ENCODE data around the gene CCS.
"Not testable (repeated sequence)": the region's sequence is repeated elsewhere in the genome, so short reads cannot be mapped to it uniquely, and the experiment has no call there.

Gene CCS, protein sequence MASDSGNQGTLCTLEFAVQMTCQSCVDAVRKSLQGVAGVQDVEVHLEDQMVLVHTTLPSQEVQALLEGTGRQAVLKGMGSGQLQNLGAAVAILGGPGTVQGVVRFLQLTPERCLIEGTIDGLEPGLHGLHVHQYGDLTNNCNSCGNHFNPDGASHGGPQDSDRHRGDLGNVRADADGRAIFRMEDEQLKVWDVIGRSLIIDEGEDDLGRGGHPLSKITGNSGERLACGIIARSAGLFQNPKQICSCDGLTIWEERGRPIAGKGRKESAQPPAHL

DNA sequence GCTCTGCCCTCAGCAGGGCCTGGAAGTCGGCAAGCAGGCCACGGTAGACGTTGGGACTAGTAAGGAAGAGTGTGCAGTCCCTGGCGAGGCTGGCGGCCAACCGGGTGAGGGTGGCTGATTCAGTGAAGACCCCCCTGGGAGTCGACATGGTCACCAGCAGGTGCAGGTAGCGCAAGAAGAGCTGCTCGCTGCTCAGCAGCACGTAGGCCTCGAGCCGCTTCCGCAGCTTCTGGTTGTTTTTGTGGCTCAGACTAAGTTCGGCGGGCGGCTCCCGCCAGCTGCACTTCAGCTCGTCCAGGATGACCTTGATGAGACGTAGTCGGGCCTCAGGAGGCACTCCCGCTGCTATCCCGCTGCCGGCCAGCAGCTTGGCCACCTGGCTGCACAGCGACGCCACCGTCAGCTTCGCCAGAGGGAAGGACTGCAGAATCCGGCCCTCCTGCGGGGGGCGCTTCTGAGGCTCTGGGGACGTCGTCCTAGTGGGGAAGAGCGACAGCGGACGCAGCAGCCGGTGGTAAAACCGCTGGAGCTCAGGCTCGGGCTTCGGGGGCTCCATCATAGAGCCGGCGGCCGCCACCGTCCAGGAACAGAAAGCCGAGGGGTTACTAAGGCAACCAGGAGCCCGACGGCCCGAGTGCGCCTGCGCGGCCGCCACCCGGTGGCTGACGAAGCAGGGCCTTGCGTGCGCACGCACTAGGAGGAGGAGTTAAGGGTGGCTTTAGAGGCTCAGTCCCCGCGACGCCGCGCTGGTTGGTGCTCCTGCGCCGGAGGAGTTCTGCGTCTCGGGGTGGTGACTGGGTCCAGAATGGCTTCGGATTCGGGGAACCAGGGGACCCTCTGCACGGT lies at the start of gene CCS, which contains the start of gene CCDC87:
Gene CCS (plus strand): TSS at position 729 of the 846 bp plus-strand sequence. CDS start 77 bp downstream, at position 806.
Gene CCDC87 (minus strand): TSS at position 607 of the 846 bp plus-strand sequence. CDS start 48 bp downstream, at position 559.
- peak; percentile 86 to 94 for DNase-seq

DNA sequence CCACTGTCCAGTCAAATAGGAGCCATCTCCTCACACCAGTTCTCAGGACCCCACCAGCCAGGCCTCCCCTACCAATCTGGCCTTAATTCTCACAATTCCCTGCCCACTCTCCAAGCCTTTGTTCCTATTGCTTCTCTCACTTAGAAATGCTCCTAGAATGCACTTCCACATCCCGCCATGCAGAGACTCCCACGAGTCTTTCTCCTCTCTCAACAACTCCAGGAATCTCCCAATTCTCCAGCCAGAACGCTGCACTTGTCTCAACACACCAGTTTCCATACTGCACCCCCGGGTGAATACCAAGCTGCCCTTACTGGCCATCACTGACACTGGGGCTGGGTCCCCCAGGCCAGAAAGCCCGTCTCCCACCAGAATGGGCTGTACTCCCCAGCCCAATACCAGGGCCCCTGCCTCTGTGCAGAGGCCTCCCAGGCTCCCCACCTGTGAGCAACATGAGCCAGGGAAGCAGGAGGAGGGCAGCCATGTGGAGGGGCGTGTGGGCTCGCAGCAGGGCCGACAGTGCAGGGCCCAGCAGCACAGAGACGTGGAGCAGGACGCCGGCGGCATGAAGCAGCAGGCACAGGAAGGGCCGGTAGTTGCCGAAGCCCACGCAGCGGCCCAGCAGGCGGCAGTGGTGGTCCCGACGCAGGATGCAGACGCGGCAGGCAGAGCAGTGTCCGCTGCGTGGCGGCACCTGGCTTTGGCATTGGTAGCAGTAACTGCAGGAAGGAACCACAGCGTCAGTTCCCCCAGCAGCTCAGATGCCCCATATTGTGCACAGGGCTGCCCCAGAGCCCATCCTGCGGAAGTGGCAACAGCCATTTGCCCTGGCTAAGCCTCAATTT lies 49.5 kb upstream of the CCS start:
- DNase-seq: no peak

DNA sequence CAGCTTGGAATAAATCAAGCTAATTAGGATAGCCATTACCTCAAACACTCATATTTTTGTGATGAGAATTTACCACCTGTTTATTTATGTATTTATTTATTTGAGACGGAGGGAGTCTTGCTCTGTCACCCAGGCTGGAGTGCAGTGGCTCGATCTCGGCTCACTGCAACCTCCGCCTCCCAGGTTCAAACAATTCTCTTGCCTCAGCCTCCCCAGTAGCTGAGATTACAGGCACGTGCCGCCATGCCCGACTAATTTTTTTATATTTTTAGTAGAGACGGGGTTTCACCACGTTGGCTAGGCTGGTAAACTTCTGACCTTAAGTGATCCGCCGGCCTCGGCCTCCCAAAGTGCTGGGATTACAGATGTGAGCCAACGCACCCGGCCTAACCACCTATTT lies 48.0 kb upstream of the CCS start:
- DNase-seq: not testable (repeated sequence)

DNA sequence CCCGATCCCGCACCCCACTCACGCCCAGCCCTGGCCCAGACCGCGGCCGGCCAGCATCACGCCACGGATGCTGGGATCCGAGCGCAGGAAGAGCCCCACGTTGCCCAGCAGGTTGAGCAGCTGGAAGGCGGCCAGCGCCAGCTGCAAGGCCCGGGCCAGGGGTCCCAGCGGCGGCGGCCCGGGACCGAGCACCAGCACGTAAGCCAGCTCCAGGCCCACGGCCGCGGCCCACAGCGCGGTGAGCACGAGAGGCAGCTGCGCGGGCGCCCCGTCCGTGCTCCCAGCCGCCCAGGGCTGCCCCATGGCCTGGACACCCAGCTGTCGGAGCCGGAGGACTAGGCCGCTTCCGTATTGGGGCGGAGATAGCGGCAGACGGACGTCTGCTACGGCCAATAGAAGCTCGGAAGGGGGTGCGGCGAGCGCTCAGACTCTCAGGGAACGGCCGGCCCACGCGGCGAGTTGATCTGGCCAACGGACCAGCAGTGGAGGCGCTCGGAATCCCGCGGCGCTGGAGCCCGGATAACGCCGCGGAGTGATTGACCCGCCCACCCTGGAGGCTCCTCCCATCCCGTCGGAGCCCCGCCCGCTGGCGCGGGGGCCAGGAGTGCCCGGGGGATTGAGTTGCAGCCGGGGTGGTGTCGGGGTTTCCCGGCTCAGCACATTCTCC lies 47.2 kb upstream of the CCS start, which contains the start of gene ZDHHC24:
Gene ZDHHC24 (minus strand): TSS at position 348 of the 667 bp plus-strand sequence. CDS start 45 bp downstream, at position 303.
- DNase-seq: peak; percentile 89 to 91

DNA sequence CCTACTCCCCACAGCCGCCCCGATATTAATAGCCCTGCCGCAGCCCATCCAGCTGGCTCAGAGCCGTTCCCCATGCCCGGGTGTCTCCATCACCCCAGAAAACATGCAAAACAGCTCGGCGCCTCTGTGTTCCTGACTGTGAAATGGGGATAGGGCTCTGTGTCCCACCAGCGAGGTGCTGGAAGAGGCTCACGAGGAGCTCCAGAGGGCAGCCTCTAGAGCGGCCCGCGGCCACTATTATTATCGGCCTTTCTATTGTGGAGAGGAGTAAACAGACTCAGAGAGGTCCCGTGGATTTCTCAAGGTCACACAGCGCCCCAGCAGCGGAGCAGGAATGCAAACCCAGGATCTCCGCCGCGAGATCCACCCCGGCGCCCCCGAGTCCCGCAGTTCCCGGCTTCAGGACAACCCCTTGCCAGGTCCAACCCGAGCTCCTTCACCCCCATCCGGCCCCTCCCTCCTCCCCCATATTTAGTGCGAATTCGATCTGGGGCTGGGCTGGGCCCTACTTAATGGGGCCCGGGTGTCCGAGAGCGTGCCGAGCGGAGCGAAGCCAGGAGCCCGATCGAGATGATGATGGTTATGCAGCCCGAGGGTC lies 46.5 kb upstream of the CCS start, which contains the start of gene ACTN3:
Gene ACTN3 (plus strand): TSS at position 536 of the 598 bp plus-strand sequence. CDS start 35 bp downstream, at position 571.
- no peak for DNase-seq

DNA sequence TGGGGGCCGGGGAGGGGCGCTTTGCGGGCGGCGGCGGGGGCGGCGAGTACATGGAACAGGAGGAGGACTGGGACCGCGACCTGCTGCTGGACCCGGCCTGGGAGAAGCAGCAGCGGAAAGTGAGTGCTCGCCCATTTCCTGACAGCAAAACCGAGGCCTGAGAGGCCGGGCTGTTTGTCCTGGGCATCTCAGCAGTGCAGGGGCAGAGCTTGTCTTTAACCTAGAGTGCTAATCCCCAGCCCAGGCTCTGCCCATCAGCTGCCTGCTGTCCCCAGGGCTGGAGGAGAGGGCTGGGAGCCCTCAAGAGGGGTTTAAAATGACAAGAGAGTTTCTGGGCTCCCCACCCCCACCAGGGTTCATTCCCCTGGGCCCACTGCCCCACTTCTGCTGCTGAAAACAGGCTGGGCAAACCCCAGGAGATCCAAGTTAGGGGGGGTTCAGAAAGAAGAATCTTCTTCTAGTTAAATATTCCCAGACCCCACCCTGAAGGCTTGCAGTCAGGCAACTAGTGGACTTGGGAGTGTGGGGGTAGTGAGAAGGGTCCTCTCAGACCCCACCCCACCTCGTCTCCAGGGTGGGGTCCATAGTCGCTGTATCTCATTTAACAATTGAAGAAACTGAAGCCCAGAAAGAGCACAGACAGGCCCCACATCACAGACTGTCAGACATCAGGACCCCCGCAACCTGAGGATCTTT lies 45.9 kb upstream of the CCS start:
- no peak for DNase-seq

DNA sequence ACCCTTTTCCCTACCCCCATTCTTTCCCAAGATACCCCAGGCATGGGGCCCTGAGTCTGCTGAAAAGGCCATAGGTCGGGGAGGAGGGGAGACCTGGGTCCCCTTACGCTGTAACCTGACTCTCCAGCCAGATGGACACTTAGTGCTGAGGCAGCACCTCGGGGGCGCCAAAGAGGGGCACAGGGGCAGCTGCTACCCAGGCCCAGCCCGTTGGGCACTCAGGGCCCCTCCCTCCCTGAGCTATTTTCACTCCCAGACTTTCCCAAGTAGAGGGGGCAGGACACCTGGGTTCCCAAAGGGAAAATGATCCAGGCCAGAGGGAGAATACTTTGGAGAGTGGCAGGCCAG lies 45.3 kb upstream of the CCS start:
- DNase-seq: no peak

DNA sequence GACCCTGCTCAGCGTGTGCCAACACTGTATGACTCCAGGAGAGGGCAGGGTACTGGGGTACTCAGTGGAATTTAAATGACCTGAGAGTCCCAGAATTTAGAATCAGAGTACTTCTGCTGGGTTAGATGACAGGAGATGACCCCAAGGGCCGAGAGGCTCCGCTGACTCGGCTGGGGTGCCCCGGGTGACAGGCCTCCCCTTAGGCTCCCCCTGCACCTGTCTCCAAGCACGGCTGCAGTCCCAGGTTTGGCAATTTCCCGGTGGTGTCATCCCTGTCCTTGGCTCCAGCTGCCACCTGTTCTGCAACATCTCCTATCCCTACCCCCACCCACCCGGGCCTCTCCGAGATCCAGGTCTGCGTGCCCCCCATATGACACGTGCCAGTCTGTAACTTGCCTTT lies 44.9 kb upstream of the CCS start:
- no peak for DNase-seq

DNA sequence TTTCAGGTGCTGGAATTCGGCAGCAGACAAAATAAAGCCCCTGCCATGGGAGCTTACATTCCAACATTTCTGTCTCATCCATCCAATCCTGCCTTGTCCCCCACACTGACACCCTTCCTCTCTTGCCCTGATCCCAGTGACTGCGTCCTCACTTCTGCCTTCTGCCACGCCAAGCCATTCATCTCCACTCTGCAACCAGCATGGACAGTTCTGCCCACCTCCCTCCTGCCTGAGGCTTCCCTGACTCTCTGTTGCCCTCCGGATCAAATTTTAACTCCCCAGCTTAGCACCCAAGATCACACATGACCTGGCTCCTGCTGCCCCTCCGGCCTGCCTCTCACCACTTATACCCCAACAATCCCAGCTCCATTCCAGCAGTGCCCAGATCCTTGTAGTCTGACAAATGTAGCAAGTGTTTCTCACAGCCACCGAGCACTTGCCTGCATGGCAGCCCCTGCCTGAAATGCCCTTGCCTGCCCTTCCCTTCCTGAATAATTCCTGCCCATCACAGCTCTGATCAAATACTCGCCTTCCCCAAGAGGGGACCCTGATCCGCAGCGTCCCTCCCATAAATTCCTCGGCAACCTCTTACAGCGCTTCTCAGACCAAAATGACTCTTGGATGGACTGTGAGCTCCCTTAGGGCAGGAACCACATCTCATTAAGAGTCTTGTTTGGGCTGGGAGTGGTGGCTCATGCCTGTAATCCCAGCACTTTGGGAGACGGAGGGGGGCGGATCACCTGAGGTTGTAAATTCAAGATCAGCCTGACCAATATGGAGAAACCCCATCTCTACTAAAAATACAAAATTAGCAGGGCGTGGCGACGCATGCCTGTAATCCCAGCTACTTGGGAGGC lies 44.0 kb upstream of the CCS start:
- DNase-seq: no peak

DNA sequence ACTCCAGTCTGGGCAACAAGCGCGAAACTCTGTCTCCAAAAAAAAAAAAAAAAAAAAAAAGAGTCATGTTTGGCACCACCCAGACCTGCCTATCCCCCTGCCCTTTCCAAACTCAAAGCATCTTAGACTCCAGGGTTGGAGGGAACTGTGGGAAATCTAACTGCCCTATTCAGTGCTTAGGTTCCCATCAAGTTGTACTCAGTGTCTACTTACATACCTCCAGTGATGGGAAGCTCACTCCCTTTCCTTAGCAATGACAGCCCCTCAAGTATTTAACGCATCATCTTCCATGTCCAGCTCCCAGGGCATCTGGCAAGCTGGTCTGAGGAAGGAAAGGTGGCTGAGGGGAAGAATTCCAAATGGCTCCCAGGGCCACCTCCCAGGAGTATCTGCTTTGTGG lies 43.3 kb upstream of the CCS start:
- DNase-seq: no peak

DNA sequence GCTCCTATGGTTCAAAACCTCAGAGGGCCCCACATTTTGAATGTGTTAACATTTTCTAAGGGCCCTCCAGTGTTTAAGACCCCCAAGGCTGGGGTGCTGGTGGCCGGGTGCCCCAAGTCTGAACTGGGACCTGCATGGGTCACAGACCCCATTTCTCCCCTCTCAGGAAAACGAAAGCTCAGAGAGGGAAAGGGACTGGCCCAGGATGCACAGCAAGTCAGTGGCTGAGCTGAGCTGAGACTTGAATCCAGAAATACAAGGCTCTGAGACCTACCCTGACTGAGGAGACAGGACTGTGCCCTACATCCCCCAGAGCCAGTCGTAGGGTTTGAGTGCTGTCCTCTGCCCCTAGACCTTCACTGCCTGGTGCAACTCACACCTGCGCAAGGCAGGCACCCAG lies 42.1 kb upstream of the CCS start:
- DNase-seq: no peak

DNA sequence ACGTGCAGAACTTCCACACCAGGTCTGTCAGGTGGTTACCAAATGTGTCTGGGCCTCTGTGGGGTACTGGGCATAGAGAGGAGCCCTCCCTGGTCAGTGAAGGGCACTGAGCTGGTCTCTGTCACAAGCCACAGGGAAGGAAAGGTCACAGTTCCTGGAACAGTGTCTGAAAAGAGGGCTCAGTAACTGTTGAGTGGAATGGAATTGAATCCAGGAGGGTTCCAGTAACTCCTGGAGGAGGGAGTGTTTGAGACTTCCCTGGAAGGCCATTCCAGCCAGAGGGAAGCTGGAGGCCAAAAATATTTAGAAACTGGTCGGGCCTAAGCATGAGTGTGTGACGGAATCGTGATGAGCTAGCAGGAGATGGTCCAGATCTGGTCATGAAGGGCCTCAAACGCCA lies 38.4 kb upstream of the CCS start:
- no peak for DNase-seq

DNA sequence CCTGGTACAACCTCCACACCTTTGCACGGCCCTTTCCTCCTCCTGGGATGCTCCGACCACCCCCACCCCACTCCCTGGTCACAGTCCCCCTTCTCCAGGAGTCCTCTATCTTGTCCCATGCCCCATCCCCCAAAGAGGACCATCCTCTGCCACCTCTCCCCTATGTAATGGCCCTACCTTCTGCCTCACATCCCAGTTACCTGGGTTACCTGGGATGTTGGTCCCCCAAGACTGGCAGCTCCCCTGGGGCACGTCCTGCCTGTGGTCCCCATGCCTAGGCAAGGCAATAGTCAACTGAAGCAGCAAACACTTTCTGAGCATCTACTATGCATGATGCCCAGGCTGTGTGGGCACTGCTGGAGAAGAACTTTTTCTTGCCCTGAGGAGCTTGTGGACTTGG lies 37.6 kb upstream of the CCS start:
- DNase-seq: no peak

DNA sequence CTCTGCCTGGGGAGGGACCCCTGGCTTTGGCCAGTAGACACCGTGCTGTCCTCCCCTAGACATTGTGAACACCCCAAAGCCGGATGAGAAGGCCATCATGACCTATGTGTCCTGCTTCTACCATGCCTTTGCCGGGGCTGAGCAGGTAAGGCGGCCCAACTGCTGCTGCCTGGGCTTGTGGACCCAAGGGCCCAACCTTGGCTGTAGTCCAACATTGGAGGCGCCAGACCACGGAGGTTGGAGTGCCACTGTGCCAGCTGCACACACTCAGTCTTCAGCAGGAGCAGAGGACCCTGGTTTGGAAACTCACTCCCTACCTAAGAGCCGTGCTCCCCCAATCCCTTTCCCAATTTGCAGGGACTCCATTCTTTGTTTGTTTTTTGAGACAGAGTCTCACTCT lies 36.9 kb upstream of the CCS start:
- peak in 1 of 2 experiments; percentile 11 for DNase-seq

DNA sequence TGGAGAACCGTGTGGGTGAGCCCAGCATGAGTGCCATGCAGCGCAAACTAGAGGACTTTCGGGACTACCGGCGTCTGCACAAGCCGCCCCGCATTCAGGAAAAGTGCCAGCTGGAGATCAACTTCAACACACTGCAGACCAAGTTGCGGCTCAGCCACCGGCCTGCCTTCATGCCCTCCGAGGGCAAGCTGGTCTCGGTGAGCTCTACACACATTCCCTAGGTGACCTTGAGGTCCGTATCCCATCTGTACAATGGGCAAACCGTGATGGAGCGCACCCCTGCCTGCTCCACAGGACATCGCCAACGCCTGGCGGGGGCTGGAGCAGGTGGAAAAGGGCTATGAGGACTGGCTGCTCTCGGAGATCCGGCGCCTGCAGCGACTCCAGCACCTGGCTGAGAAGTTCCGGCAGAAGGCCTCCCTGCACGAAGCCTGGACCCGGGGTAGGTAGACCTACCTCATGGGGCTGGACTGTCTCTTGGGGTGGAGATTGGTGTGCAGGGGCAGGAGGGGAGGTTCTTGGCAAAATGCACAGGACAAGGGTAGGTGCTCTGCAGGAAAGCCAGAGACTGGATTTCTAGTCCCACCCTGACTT lies 35.2 kb upstream of the CCS start:
- no peak for DNase-seq

DNA sequence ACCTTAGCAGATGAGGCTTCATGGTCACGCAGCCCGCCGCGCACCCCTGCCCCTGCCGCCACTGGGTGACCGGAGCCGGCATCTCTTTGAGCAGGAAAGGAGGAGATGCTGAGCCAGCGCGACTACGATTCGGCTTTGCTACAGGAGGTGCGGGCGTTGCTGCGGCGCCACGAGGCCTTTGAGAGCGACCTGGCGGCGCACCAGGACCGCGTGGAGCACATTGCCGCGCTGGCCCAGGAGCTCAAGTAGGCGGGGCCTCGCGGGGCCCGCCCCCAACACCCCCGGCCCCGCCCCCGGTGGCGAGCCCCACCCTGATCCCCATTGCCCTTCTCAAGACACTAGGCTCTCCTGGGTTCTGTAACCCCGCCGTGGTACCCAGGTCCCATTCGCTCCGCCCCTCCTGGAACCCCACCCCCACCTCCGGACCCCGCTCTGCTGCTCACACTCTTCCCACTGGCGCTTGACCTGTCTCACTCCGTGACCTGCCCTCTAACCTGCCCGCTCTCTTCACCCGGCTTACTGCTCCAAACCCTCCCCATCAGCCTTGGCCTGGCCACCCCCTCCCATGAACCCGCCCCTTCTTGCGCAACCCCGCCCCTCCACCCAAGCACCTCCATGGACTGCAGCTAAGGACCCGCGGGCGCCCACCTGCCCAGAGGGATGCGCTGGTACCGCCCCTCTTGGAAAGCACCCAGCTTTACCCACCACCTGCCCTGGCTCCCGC lies 33.7 kb upstream of the CCS start:
- no peak for DNase-seq

DNA sequence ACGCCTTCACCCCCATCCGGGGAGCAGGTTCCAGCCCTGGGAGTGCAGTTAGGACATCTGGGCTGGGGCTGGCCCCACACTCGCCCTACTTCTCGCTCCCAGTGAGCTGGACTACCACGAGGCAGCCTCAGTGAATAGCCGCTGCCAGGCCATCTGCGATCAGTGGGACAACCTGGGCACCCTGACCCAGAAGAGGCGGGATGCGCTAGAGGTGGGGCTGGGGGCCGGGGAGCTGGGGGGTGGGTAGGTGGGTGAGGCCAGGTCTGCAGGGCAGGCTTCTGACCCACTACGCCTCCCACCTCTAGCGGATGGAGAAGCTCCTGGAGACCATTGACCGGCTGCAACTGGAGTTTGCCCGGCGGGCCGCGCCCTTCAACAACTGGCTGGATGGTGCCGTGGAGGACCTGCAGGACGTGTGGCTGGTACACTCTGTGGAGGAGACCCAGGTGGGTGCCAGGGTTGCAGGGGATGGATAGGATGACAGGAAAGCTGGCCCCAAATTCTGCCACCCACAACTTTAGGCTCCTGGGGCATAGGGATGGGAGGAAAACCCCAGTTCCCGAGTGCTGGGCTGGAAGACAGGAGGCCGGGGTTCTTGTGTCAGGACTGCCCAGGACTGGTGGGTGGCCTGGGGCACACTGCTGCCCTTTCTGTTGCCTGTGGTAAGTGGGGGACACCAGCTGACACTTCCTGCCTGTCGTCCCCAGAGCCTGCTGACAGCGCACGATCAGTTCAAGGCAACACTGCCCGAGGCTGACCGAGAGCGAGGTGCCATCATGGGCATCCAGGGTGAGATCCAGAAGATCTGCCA lies 32.9 kb upstream of the CCS start:
- DNase-seq: no peak
